ENCODE data around the gene CUBN.

- TF ChIP-seq, protein P1, sequence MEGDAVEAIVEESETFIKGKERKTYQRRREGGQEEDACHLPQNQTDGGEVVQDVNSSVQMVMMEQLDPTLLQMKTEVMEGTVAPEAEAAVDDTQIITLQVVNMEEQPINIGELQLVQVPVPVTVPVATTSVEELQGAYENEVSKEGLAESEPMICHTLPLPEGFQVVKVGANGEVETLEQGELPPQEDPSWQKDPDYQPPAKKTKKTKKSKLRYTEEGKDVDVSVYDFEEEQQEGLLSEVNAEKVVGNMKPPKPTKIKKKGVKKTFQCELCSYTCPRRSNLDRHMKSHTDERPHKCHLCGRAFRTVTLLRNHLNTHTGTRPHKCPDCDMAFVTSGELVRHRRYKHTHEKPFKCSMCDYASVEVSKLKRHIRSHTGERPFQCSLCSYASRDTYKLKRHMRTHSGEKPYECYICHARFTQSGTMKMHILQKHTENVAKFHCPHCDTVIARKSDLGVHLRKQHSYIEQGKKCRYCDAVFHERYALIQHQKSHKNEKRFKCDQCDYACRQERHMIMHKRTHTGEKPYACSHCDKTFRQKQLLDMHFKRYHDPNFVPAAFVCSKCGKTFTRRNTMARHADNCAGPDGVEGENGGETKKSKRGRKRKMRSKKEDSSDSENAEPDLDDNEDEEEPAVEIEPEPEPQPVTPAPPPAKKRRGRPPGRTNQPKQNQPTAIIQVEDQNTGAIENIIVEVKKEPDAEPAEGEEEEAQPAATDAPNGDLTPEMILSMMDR (conservative IDR thresholded peaks at IDR 0.05 in 1 of 2, IDR thresholded peaks at IDR 0.05 in 1 of 2; ENCODE audit: extremely low read depth in 1 of 2, insufficient read depth in 1 of 2, low read depth in 1 of 2, low read length in 2 of 2) = no peak
- TF ChIP-seq EZH2 (IDR thresholded peaks at IDR 0.05; ENCODE audit: borderline replicate concordance, low read length) = no peak
Measured at GRCh38 chr10:17065273-17065672, 64.3 kb downstream of the CUBN start.

Data from mammary epithelial cell (primary cell).